Stimulated activated naive B cell treated with anti-CD40 and anti-IgM and Interleukin-4, amounts not matched to agents 10 μg/mL and 1 μg/mL and 100 μg/mL, for 72 hours (primary cell): ENCODE measurements around the gene PDK3.

Experiments
- ATAC-seq, 2 donors: fragments of 150-1000 bp; cut with Tn5 transposase; replicated peaks; 2 replicates each; pipeline ENCODE4 v1.10.0; 2021; ENCODE audit warnings: moderate library complexity in 1 of 2
- DNase-seq: peaks from one replicate; pipeline ENCODE4 v3.0.0; 2021
- H3K27ac Mint-ChIP-seq: one replicate; pipeline ENCODE4 v1.8.0; 2022; ENCODE audit warnings: mild to moderate bottlenecking, mixed read lengths
- H3K27me3 Mint-ChIP-seq, 2 donors: one replicate each; pipeline ENCODE4 v1.8.0; 2022; ENCODE audit warnings: mixed read lengths in 2 of 2
- H3K36me3 Mint-ChIP-seq, 2 donors: one replicate each; pipeline ENCODE4 v1.8.0; 2022; ENCODE audit warnings: mixed read lengths in 2 of 2, mild to moderate bottlenecking in 1 of 2
- H3K4me1 Mint-ChIP-seq, 2 donors: one replicate each; pipeline ENCODE4 v1.8.0; 2022; ENCODE audit warnings: mixed read lengths in 2 of 2, mild to moderate bottlenecking in 1 of 2
- H3K4me3 Mint-ChIP-seq, 2 donors: one replicate each; pipeline ENCODE4 v1.8.0; 2022; ENCODE audit warnings: mild to moderate bottlenecking in 2 of 2, mixed read lengths in 2 of 2, moderate library complexity in 1 of 2
- H3K9me3 Mint-ChIP-seq, 2 donors: one replicate each; pipeline ENCODE4 v1.8.0; 2022; ENCODE audit warnings: mixed read lengths in 2 of 2, mild to moderate bottlenecking in 1 of 2

Gene PDK3

DNA sequence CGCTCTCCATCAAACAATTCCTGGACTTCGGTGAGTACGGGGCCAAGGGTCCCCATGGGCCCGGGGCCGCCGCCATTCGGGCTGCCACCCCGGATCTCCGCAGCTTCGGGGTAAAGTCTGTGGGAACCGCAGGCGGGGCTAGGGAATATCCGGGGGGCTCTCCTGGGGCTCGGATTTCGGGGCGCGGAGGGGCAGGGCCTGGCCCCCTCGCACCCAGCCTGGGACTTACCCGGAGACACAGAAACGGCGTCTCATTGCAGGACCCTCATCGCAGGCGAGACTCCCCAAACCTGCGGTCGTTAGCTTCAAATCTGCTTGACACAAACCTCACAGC, 413 bp downstream of the PDK3 start:
- peak; percentile 10 to 12 for ATAC-seq
- DNase-seq, result no peak
- Mint-ChIP-seq H3K36me3 (no peaks in the 10 kb centered on the region), H3K4me3 (peak overlapping the region; percentile 84 to 85), H3K27me3 (no peaks in the 10 kb centered on the region), H3K27ac (no peak overlapping the region), H3K4me1 (peaks cover 10 to 41% of the 10 kb centered on the region in 2 donors), H3K9me3 (no peaks in the 10 kb centered on the region)

DNA sequence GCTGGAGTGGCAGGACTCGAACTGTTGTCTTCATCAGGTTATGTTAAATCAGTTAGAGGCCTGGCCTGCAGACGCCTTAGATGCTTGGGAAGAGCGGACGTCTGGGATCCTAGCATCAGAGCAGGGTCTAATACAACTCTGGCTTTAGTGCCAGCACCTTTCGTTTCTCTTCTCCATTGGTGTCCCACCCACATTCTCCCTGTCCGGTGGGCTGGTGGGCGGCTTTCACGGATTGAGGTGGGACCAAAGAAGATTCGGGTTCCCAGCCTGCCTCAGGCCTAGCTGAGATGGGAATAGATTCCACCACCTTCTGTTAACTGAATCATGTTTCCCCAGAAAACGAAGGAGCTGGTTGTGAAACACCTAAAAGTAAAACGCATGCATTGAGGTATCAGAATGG, 939 bp downstream of the PDK3 start:
- no peak for DNase-seq
- peak overlapping the region; percentile 84 to 85 for H3K4me3 Mint-ChIP-seq

DNA sequence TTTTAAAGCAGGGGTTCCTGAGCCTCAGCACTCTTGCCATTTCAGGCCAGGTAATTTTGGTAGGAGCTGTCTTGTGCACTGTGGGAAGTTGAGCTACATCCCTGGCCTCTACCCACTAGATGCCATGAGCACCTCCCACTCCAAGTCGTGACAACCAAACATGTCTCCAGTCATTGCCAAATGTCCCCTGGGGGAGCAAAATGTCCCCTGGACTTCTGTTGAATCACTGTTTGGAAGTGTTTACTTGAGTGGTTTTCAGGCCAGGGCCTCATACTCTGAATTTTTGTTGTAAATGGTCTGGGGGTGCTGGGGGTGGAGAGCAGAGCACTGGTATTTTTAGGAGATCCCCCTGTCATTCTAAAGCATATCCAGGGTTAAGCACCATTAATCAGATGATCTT, 3.2 kb downstream of the PDK3 start:
- ATAC-seq (no peak), DNase-seq (no peak)
- Mint-ChIP-seq H3K27ac (no peak overlapping the region), H3K27me3 (no peaks in the 10 kb centered on the region), H3K4me1 (peaks cover 9 to 38% of the 10 kb centered on the region in 2 donors), H3K4me3 (peak overlapping the region; percentile 9 to 12), H3K9me3 (no peaks in the 10 kb centered on the region), H3K36me3 (no peaks in the 10 kb centered on the region)

More for the DNA sequence above, 939 bp downstream of the PDK3 start:
- Mint-ChIP-seq H3K4me1 (peaks cover 10 to 41% of the 10 kb centered on the region in 2 donors), H3K36me3 (no peaks in the 10 kb centered on the region), H3K9me3 (no peaks in the 10 kb centered on the region), H3K27ac (no peak overlapping the region), H3K27me3 (no peaks in the 10 kb centered on the region)
- ATAC-seq, result no peak

DNA sequence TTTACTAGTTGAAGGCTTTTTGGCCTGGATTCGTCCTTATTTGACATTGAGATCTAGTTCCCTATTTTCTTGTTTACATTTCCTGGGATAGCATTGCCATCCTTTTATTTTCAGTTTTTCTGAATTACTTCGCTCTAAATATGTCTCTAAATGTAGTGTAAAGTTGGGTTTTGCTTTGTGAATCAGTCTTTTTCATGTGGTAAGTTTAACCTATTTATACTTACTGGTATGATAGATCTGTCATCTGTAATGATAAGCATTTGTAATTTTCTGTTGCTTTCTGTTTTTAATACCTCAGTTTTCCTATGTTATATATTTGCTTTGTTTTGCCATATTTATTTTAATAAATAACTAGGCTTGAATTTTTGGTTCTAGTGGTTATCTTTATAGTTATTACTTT, 6.7 kb downstream of the PDK3 start:
- Mint-ChIP-seq H3K27me3 (no peaks in the 10 kb centered on the region), H3K9me3 (no peaks in the 10 kb centered on the region), H3K4me1 (peaks cover 7 to 41% of the 10 kb centered on the region in 2 donors), H3K4me3 (no peak overlapping the region), H3K36me3 (no peaks in the 10 kb centered on the region), H3K27ac (no peak overlapping the region)
- no peak for ATAC-seq
- no peak for DNase-seq

DNA sequence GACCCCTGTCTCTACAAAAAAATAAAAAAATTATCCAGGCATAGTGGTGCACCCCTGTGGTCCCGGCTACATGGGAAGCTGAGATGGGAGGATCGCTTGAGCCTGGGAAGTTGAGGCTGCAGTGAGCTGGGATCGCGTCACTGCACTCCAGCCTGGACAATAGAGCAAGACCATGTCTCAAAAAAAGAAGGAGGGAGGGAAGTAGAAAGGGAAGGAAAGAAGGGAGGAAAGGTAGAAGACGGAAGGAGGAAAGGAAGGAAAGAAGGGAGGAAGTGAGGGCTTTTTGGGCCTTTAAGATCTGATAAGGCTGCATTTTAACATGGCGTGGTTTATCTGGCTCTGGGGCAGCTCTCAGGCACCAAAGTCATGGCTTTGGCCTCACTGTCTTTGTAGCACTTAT, 10.4 kb downstream of the PDK3 start:
- Mint-ChIP-seq H3K4me1 (peaks cover 14 to 40% of the 10 kb centered on the region in 2 donors), H3K27ac (no peak overlapping the region), H3K36me3 (no peaks in the 10 kb centered on the region), H3K9me3 (no peaks in the 10 kb centered on the region), H3K27me3 (no peaks in the 10 kb centered on the region), H3K4me3 (no peak overlapping the region)
- DNase-seq (no peak), ATAC-seq (no peak)

DNA sequence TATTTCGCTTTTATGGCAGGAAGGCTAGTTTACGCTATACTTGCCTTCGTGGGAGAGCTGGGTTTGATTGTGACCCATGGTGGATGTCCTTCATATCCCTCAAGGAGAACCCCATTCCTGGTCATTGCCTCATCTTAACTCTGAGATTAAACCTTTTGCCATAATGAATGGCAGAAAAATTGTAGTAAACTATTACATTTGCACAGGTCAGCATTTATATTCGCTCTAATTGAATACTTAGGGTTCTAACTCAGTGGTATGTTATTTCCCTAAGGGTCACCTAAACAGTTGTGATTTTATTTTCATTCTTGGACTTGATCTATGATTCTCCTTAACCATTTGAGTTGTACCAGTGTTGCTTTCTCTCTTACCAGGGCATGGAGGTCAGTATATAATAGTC, 13.4 kb downstream of the PDK3 start:
- no peaks in the 10 kb centered on the region for H3K36me3 Mint-ChIP-seq
- H3K9me3 Mint-ChIP-seq, result no peaks in the 10 kb centered on the region
- H3K4me1 Mint-ChIP-seq, result peaks cover 14 to 34% of the 10 kb centered on the region in 2 donors
- peak overlapping the region; percentile 95 for H3K27ac Mint-ChIP-seq
- peak overlapping the region; percentile 65 to 81 for H3K4me3 Mint-ChIP-seq
- no peaks in the 10 kb centered on the region for H3K27me3 Mint-ChIP-seq
- ATAC-seq (no peak), DNase-seq (no peak)

DNA sequence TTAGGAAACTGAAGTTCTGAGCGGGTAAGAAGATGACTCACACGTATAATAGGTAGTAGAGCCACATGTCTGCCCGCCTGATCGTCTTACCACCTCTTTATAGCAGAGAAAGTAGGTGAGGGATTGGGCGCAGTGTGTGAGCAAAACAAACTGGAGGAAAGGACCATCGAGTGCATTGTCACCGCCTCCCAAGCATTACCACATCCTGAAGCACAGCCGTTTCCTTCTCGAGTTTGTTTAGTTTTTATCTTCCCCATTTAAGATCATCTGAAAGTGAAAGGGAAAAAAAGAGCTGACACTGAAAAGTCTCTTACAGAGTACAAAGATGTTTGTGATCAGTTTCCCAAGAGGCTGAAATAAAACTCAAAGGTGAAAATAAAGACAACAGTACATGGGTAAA, 14.8 kb downstream of the PDK3 start:
- H3K9me3 Mint-ChIP-seq, result no peaks in the 10 kb centered on the region
- H3K27ac Mint-ChIP-seq, result peak overlapping the region; percentile 95
- H3K36me3 Mint-ChIP-seq, result no peaks in the 10 kb centered on the region
- H3K4me1 Mint-ChIP-seq, result peaks cover 10 to 29% of the 10 kb centered on the region in 2 donors
- DNase-seq (peak; percentile 59), ATAC-seq (peak; percentile 97 to 98)
- peak overlapping the region; percentile 65 to 81 for H3K4me3 Mint-ChIP-seq
- no peaks in the 10 kb centered on the region for H3K27me3 Mint-ChIP-seq

DNA sequence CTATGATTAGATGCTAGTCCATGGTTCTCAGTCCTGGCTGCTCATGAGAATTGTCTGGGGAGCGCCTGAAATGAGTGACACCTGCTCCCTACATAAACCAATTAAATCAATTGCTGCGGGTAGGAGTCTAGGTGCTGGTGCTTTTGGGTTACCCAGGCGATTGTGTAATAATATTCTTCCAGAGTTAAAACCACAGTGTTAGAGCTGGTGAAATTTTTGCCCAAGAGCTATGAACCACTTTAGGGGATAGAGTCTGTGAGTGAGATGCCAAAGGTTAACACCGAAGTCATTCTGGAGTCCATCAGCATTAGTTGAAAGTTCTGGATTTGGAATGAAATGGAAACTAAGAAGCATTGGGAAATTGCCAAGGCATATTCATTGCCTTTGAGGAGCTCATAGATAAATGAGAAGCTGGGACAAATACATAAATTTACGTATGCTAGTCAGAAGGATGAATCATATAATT, 15.3 kb downstream of the PDK3 start:
- Mint-ChIP-seq H3K9me3 (no peaks in the 10 kb centered on the region), H3K27ac (peak overlapping the region; percentile 95), H3K4me1 (peaks cover 10 to 26% of the 10 kb centered on the region in 2 donors), H3K27me3 (no peaks in the 10 kb centered on the region), H3K36me3 (no peaks in the 10 kb centered on the region), H3K4me3 (peak overlapping the region; percentile 65 to 81)
- ATAC-seq (peak; percentile 48 to 55), DNase-seq (no peak)

DNA sequence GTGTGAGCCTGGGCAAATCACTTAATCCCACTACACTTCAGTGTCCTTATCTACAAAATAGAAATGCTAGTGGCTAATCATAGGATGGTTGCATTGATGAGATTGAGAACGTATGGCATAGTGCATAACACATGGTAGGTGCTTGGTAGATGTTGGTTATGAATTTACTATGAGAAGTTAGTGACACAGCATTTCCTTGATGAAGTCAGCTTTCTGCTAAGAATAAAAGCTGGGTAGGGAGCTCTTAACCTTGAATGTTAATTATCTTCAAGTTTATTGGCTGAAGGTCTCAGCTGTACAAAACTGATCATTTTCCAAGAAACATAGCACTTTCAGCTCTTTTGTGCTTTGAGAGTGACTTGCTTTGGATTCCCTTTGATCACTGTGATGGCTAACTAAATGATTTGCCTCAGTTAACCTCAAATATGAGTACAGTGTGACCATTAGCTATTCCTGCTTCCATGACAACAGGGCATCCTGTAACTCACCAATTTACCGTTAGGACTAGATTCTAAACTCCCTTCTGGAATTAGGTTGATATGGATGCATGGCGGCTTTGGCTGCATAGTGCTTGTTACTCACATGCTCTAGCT, 17.8 kb downstream of the PDK3 start:
- H3K4me3 Mint-ChIP-seq, result no peak overlapping the region
- peaks cover 9% of the 10 kb centered on the region in 2 donors for H3K4me1 Mint-ChIP-seq
- H3K36me3 Mint-ChIP-seq, result no peaks in the 10 kb centered on the region
- H3K27ac Mint-ChIP-seq, result no peak overlapping the region
- no peak for DNase-seq
- no peak for ATAC-seq
- no peaks in the 10 kb centered on the region for H3K27me3 Mint-ChIP-seq
- no peaks in the 10 kb centered on the region for H3K9me3 Mint-ChIP-seq

DNA sequence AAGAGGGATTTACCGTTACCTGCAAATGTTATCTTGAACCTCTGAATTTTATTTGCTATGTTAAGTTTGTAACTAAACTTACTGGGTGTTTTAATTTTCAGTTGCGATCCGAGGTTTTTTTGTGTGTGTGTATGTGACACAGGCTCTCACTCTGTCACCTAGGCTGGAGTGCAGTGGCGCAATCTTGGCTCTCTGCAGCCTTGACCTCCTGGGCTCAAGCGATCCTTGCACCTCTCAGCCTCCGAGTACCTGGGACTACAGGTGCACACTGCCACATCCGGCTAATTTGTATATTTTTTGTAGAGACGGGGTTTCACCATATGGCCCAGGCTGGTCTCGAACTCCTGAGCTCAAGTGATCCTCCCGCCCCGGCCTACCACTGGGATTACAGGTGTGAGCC, 18.5 kb downstream of the PDK3 start:
- H3K27me3 Mint-ChIP-seq, result no peaks in the 10 kb centered on the region
- H3K4me3 Mint-ChIP-seq, result no peak overlapping the region
- no peak overlapping the region for H3K27ac Mint-ChIP-seq

DNA sequence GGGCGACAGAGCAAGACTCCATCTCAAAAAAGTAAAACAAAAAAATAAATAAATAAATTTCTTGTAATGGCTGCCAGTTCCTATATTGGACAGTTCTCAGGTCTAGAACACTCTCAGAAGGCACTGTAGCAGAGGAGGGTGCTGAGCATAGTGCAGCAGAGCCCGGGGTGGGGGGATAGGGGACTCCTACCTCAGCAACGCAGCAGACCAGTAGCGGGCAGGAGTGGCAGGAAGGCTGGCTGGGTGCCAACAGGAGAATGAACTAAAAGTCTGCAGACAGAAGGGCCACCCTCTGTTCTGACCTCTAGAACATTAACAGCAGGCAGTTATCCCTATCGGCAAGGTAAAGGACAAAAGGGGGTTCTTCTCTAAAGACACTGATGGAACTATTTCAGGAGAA, 20.2 kb downstream of the PDK3 start:
- Mint-ChIP-seq H3K36me3 (no peaks in the 10 kb centered on the region), H3K4me3 (no peak overlapping the region), H3K27ac (no peak overlapping the region), H3K27me3 (no peaks in the 10 kb centered on the region), H3K4me1 (no peaks in the 10 kb centered on the region), H3K9me3 (no peaks in the 10 kb centered on the region)
- DNase-seq (no peak), ATAC-seq (no peak)

More for the DNA sequence above, 18.5 kb downstream of the PDK3 start:
- Mint-ChIP-seq H3K36me3 (no peaks in the 10 kb centered on the region), H3K4me1 (peaks cover 7% of the 10 kb centered on the region in 2 donors), H3K9me3 (no peaks in the 10 kb centered on the region)
- DNase-seq (no peak), ATAC-seq (no peak)

DNA sequence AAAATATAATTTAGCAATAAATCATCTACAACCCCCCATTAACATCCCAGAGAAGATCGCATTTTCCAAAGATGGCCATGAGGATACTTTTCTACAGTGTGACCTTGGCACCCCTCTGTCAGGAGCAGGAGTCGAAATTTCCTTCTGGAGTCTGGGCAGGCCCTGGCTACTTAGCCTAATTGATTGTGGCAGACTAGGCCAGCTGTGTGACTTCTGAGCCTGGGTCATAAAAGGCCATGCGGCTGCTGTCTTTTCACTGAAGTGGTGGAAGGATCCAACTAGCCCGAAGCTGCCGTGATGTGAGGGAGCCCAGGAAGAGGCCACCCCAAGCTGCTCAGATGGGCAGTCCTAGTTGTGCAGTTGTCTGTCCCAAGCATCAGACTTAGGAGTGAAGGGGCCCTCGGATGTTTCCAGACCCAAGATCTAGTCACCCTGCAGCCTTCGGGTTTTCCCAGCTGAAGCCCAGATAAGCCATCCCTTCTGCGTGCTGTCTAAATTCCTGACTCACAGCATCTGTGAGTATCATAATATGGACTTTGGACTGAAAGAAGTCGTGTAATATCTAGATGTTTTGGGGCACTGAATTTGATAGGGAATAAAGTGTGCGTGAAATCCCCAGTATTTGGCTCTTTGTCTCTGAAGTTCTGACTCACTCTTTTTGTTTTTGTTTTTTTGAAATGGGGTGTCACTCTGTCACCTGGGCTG, 21.0 kb downstream of the PDK3 start:
- Mint-ChIP-seq H3K4me3 (no peak overlapping the region), H3K9me3 (no peaks in the 10 kb centered on the region), H3K36me3 (no peaks in the 10 kb centered on the region), H3K27ac (no peak overlapping the region), H3K4me1 (peaks cover 0 to 5% of the 10 kb centered on the region in 2 donors), H3K27me3 (no peaks in the 10 kb centered on the region)
- DNase-seq (no peak), ATAC-seq (no peak)

DNA sequence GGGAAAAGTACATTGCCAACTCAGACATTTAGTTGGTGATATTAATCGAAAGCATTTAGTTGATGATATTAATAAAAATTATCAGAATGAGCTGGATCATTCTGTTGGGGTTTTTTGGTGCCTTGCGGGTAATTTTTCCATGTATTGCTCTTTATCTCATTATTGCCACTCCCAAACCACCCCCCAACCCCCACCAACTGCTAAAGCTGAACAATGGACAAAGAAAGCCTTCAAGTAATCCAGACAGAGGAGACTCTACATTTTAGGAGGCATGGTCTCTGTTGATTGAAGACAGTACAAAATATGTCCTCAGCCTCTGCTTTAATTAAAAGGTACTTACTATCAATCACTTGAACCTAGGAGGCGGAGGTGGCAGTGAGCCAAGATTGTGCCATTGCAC, 22.5 kb downstream of the PDK3 start:
- Mint-ChIP-seq H3K36me3 (no peaks in the 10 kb centered on the region), H3K27me3 (no peaks in the 10 kb centered on the region), H3K4me1 (peaks cover 1 to 5% of the 10 kb centered on the region in 2 donors), H3K9me3 (no peaks in the 10 kb centered on the region), H3K4me3 (no peak overlapping the region), H3K27ac (no peak overlapping the region)
- no peak for DNase-seq
- ATAC-seq, result no peak

DNA sequence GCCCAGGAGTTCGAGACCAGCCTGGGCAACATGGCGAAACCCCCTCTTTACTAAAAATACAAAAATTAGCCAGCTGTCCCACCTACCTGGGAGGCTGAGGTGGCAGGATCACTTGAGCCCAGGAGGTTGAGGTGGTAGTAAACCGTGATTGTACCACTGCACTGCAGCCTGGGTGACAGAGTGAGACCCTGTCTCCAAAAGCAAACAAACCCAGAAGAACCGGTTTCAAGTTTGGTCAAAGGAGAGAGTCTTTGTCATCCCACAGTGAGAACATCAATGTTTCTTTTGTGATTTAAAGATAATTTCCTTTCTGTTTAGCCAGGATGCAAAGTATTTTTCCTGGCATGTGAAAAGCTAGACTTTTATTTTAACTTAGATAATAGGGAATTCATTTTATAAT, 26.7 kb downstream of the PDK3 start:
- H3K4me3 Mint-ChIP-seq, result no peak overlapping the region
- H3K36me3 Mint-ChIP-seq, result peaks cover 0 to 3% of the 10 kb centered on the region in 2 donors
- H3K27me3 Mint-ChIP-seq, result no peaks in the 10 kb centered on the region

More for the DNA sequence above, 26.7 kb downstream of the PDK3 start:
- no peak for DNase-seq
- peaks cover 7 to 11% of the 10 kb centered on the region in 2 donors for H3K4me1 Mint-ChIP-seq
- no peak for ATAC-seq
- no peaks in the 10 kb centered on the region for H3K9me3 Mint-ChIP-seq
- H3K27ac Mint-ChIP-seq, result no peak overlapping the region
